ENCODE measurements around the gene GTF3C4.

DNA sequence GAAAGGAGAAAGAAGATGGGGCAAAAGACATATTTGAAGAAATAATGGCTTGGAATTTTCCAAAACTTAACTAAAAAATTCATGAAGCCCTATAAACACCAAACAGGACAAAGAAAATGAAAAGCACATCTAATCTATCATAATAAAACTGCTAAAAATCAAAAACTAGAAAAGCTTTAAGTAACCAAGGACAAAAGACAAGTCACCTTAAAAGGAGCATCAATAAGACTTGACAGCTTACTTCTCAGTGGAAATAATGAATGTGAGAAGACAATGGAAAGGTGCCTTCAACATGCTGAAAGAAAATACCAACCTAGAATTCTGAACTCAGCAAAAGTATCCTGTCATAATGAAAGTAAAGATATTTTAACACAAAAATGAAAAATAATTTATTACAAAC, 27.0 kb downstream of the GTF3C4 start:
- TF ChIP-seq, protein P1, sequence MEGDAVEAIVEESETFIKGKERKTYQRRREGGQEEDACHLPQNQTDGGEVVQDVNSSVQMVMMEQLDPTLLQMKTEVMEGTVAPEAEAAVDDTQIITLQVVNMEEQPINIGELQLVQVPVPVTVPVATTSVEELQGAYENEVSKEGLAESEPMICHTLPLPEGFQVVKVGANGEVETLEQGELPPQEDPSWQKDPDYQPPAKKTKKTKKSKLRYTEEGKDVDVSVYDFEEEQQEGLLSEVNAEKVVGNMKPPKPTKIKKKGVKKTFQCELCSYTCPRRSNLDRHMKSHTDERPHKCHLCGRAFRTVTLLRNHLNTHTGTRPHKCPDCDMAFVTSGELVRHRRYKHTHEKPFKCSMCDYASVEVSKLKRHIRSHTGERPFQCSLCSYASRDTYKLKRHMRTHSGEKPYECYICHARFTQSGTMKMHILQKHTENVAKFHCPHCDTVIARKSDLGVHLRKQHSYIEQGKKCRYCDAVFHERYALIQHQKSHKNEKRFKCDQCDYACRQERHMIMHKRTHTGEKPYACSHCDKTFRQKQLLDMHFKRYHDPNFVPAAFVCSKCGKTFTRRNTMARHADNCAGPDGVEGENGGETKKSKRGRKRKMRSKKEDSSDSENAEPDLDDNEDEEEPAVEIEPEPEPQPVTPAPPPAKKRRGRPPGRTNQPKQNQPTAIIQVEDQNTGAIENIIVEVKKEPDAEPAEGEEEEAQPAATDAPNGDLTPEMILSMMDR (IDR thresholded peaks at IDR 0.05) = no peak
- TF ChIP-seq EP300 (IDR thresholded peaks at IDR 0.05) = no peak
